Measurements from ENCODE around the gene RAD51.

Gene RAD51

GRCh38 chr15:40722354-40722753, 27.4 kb downstream of the RAD51 start:
- ATAC-seq: no peak
- TF ChIP-seq CREB5 (CRISPR knock-in tag; IDR thresholded peaks at IDR 0.05; ENCODE audit: low read depth): no peak
- no peak for TF ChIP-seq POU6F1 (CRISPR knock-in tag; IDR thresholded peaks at IDR 0.05; ENCODE audit: borderline replicate concordance, low read depth)
- TF ChIP-seq CSDC2 (CRISPR knock-in tag; IDR thresholded peaks at IDR 0.05): no peak
- TF ChIP-seq BACH2 (CRISPR knock-in tag; IDR thresholded peaks at IDR 0.05; ENCODE audit: borderline replicate concordance): no peak
- TF ChIP-seq PPARA (CRISPR knock-in tag; IDR thresholded peaks at IDR 0.05; ENCODE audit: borderline replicate concordance): no peak
- no peak for TF ChIP-seq ZNF565 (CRISPR knock-in tag; conservative IDR thresholded peaks at IDR 0.05; ENCODE audit: low read depth)
- TF ChIP-seq ZFP30 (CRISPR knock-in tag; IDR thresholded peaks at IDR 0.05): no peak
- TF ChIP-seq RARB (CRISPR knock-in tag; IDR thresholded peaks at IDR 0.05): no peak
- no peak for TF ChIP-seq CSRNP3 (CRISPR knock-in tag; IDR thresholded peaks at IDR 0.05)

- no peak for TF ChIP-seq POU6F1 (CRISPR knock-in tag; IDR thresholded peaks at IDR 0.05; ENCODE audit: borderline replicate concordance, low read depth)
- no peak for TF ChIP-seq ZNF70 (CRISPR knock-in tag; IDR thresholded peaks at IDR 0.05)
- TF ChIP-seq TSHZ2 (CRISPR knock-in tag; IDR thresholded peaks at IDR 0.05): no peak
- no peak for TF ChIP-seq ZNF565 (CRISPR knock-in tag; conservative IDR thresholded peaks at IDR 0.05; ENCODE audit: low read depth)
- no peak for TF ChIP-seq ZC3H10 (CRISPR knock-in tag; IDR thresholded peaks at IDR 0.05)
- TF ChIP-seq ZNF8 (CRISPR knock-in tag; IDR thresholded peaks at IDR 0.05): no peak
- no peak for TF ChIP-seq ESRRG (CRISPR knock-in tag; IDR thresholded peaks at IDR 0.05)
- no peak for TF ChIP-seq PPARA (CRISPR knock-in tag; IDR thresholded peaks at IDR 0.05; ENCODE audit: borderline replicate concordance)
- TF ChIP-seq OSR1 (CRISPR knock-in tag; IDR thresholded peaks at IDR 0.05): no peak
- TF ChIP-seq CSDC2 (CRISPR knock-in tag; IDR thresholded peaks at IDR 0.05): no peak
- ATAC-seq: no peak
Observed at GRCh38 chr15:40722934-40723333, 28.0 kb downstream of the RAD51 start.

GRCh38 chr15:40723919-40724318, 28.9 kb downstream of the RAD51 start:
- ATAC-seq: no peak
- TF ChIP-seq ZNF70 (CRISPR knock-in tag; IDR thresholded peaks at IDR 0.05) (no peak), CSDC2 (CRISPR knock-in tag; IDR thresholded peaks at IDR 0.05) (no peak), ZNF565 (CRISPR knock-in tag; conservative IDR thresholded peaks at IDR 0.05; ENCODE audit: low read depth) (no peak), ARNTL (CRISPR knock-in tag; IDR thresholded peaks at IDR 0.05; ENCODE audit: borderline replicate concordance, low read depth) (no peak), BACH2 (CRISPR knock-in tag; IDR thresholded peaks at IDR 0.05; ENCODE audit: borderline replicate concordance) (no peak), SNAI2 (CRISPR knock-in tag; IDR thresholded peaks at IDR 0.05) (no peak), ZNF8 (CRISPR knock-in tag; IDR thresholded peaks at IDR 0.05) (no peak), POU6F1 (CRISPR knock-in tag; IDR thresholded peaks at IDR 0.05; ENCODE audit: borderline replicate concordance, low read depth) (no peak), TOX (CRISPR knock-in tag; IDR thresholded peaks at IDR 0.05; ENCODE audit: borderline replicate concordance) (no peak), TCF4 (CRISPR knock-in tag; IDR thresholded peaks at IDR 0.05; ENCODE audit: borderline replicate concordance) (no peak), RARB (CRISPR knock-in tag; IDR thresholded peaks at IDR 0.05) (no peak), PATZ1 (CRISPR knock-in tag; IDR thresholded peaks at IDR 0.05; ENCODE audit: borderline replicate concordance) (no peak), ZC3H10 (CRISPR knock-in tag; IDR thresholded peaks at IDR 0.05) (no peak), TSHZ2 (CRISPR knock-in tag; IDR thresholded peaks at IDR 0.05) (no peak), GLIS3 (CRISPR knock-in tag; IDR thresholded peaks at IDR 0.05) (no peak), ZFP30 (CRISPR knock-in tag; IDR thresholded peaks at IDR 0.05) (no peak)

All from SK-N-SH treated with all-trans-retinoic acid at 6 μM for 48 hours (cell line).